Superior temporal gyrus (tissue), 1 donor: ENCODE data around the gene MORN4.
"Not testable (repeated sequence)": the region's sequence is repeated elsewhere in the genome, so short reads cannot be mapped to it uniquely, and the experiment has no call there.

Experiments used
- DNase-seq: peaks from one replicate; pipeline ENCODE4 v3.0.0-alpha.2; 2016; ENCODE audit errors: extremely low spot score

The MORN4 gene

DNA sequence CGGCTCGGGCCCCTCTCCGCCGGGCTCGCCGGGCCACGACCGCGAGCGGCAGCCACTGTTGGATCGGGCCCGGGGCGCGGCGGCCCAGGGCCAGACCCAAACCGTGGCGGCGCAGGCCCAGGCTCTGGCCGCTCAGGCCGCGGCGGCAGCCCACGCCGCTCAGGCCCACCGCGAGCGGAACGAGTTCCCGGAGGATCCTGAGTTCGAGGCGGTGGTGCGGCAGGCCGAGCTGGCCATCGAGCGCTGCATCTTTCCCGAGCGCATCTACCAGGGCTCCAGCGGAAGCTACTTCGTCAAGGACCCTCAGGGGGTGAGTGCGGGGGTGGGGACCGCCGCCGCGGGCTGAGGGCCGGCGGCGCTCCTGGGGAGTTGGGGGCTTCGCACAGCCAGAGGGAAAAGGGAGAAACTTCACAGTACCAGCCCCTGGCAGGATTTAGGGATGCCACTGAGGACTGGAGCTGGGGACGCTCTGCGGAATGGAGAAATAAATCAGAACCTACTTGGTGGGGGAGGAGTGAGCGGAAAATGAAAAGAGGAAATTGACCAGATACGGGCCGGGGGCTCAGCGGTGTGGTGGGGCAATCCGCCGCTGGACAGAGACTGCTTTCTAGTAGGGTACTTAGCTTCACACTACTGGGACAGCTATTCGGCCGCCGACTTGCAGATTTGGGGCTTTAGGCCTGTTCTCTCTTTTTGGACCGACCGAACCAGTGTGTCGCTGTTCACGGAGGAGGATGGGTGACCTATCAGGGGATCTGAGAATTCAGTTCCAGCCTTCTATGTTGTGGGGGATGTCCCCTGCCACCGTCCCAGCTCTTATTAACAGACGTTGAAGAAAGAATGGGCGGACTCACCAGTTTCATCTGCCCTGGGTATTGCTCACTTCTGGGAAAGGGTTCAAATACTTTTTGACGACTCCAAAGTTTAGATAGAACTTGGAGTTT is 7.8 kb upstream of the MORN4 start:
- no peak for DNase-seq

GRCh38 chr10:97640174-97640867 is 7.0 kb upstream of the MORN4 start, which contains the start of gene PI4K2A:
PI4K2A (plus strand) TSS chr10:97640671; CDS start chr10:97640743, 72 bp downstream.
- DNase-seq, result peak; percentile 99

- not testable (repeated sequence) for DNase-seq
Observed at GRCh38 chr10:97639090-97639489, 5.8 kb upstream of the MORN4 start.

DNA sequence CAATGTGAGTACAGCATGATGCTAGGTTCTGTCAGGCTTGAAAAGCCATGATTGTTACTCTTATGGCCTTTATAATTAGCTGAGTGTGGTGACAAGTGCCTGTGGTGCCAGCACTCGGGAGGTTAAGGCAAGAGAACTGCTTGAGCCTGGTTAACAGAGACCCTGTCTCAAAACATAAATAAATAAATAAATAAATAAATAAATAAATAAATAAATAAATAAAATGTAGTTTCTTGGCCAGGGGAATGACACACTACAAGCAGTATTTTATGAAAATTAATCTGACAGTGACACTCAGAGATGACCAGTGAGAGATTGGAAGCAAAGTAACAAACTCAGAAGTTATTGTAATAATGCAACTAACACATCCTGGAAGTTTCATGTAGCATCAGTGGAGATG is 2.3 kb upstream of the MORN4 start:
- no peak for DNase-seq

DNA sequence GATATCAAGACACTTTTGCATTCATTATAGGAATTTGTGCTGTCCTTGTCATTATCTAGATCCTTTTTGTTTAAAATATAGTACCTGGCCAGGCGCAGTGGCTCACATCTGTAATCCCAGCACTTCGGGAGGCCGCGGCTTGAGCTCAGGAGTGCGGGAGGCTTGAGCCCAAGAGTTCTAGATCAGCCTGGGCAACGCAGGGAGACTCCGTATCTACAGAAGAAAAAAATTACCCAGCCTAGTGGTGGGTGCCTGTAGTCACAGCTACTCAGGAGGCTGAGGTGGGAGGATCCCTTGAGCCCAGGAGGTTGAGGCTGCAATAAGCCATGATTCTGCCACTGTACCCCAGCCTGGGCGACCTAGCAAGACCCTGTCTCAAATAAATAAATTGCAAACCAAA is 621 bp upstream of the MORN4 start:
- DNase-seq, result no peak

GRCh38 chr10:97631098-97631497 is 2.2 kb downstream of the MORN4 start:
- no peak for DNase-seq

DNA sequence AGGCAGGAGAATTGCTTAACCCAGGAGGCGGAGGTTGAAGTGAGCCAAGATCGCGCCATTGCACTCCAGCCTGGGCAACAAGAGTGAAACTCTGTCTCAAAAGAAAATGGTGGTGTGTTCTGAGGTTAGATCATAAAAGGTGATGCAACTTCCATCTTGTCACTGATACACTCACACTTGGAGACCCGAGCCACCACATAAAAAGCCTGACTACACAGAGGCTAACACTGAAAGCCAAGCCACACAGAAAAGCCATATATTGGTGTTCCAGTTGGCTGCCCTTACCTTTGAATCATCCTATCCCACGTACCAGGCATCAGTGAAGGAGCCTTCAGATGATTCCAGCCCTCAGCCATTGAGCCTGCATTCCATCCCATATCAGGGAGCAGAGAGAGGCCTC is 4.0 kb downstream of the MORN4 start:
- DNase-seq, result no peak

DNA sequence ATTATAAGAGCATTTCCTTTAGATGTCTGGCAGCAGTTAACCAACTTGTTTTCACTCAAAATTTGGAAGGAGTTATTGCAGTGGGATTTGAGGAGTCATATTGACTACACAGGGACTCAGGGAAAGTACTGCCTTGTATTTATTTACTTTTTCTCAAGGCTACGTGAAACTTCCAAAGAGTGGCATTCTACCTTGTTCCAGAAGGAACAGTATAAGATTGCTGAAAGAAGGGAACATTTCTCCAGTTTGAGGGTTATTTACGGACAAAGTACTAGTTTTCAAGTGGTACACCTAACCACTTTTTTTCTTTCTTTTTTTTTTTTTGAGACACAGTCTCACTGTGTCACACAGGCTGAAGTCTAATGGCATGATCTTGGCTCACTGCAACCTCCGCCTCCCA is 5.1 kb downstream of the MORN4 start:
- DNase-seq, result no peak

DNA sequence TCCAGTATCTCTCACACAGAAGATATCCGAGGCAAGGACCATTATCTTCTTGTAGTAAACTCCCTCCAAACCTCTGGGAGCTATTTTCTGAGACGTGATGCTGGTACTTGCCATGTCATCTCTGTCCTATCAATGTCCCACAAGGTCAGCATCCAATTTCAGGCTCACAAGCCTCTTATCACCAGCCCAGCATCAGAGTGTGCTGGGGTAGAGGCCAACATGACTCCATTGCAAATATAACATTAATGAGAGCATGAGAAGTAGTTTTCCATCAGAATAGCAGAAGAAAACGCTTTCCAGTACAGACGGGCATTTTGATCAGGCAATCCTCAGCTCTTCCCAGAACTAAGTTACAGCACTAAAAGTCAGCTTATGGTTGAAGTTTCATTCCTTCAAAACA is 5.6 kb downstream of the MORN4 start:
- DNase-seq, result no peak

- DNase-seq, result no peak
Observed at GRCh38 chr10:97623277-97623676, 10.0 kb downstream of the MORN4 start.

- DNase-seq, result no peak
Observed at GRCh38 chr10:97618733-97619132, 14.6 kb downstream of the MORN4 start.

DNA sequence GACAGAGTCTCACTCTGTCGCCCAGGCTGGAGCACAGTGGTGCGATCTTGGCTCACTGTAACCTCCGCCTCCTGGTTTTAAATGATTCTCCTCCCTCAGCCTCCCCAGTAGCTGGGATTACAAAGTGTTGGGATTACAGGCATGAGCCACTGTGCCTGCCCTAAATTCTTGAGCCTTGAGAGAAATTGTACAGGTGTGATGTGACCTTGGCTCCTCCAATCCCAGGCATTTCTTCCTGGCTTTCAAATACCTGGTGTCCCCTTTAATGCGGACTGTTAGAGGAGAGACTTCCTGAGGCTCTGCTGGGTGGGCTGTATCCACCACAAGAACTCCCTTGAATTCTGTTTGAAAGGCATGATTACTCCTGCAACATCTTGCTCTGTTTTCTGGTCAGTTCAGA is 15.0 kb downstream of the MORN4 start:
- no peak for DNase-seq

DNA sequence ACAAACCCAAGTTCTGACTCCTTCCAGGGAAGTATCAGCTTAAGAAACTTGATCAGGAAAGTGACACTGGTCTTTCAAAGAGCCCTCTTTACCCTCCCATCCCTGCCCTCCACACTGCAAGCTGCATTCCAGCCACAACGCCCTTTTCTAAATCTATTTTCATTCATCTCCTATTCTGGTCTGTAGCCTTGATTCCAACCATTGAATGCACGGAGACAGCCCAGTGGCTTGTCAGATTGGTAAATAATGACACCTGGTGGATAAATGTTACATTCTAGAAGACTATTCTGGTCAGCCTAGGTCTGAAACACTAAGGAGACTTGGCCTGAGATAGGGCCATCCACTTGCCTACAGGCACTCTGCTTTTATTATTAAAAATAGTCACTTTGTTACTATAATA is 20.9 kb downstream of the MORN4 start:
- DNase-seq, result peak; percentile 62

DNA sequence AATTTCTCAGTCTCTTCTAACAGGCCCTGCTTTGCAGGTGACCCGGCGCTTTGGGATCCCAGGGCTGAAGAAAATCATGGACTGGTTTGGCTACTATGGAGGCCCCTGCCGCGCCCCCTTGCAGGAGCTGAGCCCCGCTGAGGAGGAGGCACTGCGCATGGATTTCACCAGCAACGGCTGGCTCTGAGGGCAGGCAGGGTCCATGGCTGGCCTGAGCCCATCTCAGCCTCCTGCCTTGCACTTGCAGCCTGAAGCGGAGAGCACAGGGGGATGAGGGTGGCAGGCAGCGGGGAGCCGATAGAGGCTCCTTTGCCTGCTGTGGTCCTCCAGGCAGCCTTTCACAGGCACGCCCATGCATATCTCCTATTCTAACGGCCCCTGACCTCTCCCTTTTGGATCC is 21.8 kb downstream of the MORN4 start:
- no peak for DNase-seq

GRCh38 chr10:97608991-97609561 is 24.2 kb downstream of the MORN4 start:
- DNase-seq, result no peak

- no peak for DNase-seq
Observed at GRCh38 chr10:97607095-97607636, 26.1 kb downstream of the MORN4 start.

- DNase-seq, result no peak
Observed at GRCh38 chr10:97601268-97602215, 31.8 kb downstream of the MORN4 start.

GRCh38 chr10:97600616-97601015 is 32.7 kb downstream of the MORN4 start:
- DNase-seq, result no peak

DNA sequence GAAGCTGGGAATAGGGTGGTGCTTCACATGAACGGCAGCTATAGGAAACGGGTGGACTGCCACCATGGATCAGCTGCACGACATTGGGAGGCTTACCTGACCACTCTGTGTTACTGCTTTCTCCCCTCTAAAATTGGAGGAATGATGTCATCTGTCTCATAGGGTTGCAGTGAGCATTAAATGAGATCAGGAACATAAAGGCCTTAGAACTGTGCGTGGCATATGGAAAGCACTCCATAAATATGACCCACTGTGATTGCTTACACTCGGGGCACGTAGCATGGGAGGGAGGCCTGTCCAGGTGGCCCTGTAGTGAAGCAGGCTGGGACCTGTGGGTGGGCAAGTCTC is 34.1 kb downstream of the MORN4 start:
- DNase-seq, result no peak

GRCh38 chr10:97598407-97599271 is 34.7 kb downstream of the MORN4 start:
- no peak for DNase-seq
